GM18868 (cell line): ENCODE measurements around the gene NUDT7.

Experiments used
- ATAC-seq: cut with Tn5 transposase; IDR thresholded peaks from one replicate; pipeline ENCODE4 v1.9.1; 2021; ENCODE audit warnings: mild to moderate bottlenecking, moderate library complexity; ENCODE audit not compliant: unreplicated experiment

Gene NUDT7

GRCh38 chr16:77775911-77776909 lies 53.9 kb downstream of the NUDT7 start:
- ATAC-seq: no peak

DNA sequence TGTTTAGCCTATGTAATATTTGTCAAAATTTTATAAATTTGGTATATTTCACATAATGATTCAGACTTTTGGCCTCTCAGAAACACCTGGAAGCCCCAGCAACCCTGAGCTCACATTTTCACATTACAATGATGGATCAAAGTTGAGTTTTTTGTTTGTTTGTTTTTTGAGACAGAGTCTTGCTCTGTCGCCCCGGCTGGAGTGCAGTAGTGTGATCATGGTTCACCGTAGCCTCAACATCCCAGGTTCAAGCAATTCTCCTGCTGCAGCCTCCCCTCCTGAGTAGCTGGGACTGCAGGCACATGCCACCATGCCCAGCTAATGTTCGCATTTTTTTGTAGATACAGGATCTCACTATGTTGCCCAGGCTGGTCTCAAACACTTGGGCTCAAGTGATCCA lies 55.4 kb downstream of the NUDT7 start:
- no peak for ATAC-seq

GRCh38 chr16:77780378-77780837 lies 58.1 kb downstream of the NUDT7 start:
- no peak for ATAC-seq

DNA sequence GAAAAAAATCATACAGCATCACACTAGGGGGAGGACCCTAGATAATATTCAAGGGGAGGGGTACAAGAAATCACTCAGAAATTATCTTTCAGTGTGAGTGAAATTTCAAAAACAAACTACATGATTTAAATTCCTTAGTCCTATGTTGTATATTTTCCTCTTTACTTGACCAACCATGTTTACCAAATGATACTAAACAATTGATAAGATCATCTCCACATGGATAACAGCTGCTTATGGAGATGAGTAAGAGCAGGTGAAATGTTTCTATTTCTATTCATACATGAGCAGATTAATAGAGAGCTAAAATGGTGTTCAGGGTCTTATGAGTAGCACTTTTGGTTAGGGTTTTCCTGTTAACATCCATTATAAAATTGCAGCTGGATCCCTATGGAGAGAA lies 58.8 kb downstream of the NUDT7 start:
- no peak for ATAC-seq

DNA sequence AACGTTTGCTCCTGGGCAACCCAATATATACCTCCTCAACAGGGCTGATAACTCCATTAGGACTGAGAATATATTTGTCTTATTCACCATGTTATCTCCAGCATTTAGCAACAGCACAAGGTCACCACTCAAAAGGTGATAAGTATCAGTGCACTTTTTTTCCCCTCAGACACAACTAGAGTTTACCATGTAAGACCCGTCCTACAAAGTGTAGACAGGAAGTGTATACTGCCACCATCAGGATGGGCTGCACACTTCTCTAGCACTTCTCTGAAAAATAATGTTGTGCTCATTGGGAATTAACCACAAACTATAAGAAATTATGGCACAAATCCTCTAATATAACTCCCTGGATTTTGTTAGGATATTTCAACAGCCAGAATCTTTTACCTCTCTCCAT lies 60.4 kb downstream of the NUDT7 start:
- ATAC-seq: no peak

DNA sequence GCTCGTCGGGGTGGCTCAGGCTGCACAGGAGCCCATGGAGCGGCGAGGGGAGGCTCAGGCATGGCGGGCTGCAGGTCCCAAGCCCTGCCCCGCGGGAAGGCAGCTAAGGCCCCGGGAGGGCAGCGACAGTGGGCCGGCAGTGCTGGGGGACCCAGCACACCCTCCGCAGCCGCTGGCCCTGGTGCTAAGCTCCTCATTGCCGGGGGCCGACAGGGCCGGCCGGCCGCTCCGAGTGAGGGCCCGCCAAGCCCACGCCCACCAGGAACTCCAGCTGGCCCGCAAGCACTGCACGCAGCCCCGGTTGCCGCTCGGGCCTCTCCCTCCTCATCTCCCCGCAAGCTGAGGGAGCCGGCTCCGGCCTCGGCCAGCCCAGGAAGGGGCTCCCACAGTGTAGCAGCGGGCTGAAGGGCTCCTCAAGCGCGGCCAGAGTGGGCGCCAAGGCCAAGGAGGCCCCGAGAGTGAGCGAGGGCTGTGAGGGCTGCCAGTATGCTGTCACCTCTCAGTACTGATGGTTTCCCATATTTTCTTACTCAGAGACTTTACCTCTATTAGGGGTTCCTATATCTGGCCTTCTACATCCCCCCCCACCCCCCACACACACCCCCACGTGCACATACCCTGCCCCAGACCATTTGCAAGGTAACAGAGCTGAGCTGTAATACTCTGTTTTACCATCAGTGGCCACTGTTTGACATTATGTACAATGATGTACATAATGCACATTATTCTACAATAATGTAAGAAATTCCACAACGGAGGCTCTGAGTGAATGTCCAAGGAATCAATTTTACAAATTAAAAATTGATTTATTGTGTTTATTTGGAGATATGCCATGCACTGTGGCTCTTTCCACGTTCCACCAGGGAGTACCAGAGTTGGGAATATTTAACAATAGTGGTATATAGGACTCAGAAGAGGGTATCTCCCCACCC lies 62.4 kb downstream of the NUDT7 start:
- no peak for ATAC-seq

GRCh38 chr16:77785373-77785764 lies 63.1 kb downstream of the NUDT7 start:
- no peak for ATAC-seq

DNA sequence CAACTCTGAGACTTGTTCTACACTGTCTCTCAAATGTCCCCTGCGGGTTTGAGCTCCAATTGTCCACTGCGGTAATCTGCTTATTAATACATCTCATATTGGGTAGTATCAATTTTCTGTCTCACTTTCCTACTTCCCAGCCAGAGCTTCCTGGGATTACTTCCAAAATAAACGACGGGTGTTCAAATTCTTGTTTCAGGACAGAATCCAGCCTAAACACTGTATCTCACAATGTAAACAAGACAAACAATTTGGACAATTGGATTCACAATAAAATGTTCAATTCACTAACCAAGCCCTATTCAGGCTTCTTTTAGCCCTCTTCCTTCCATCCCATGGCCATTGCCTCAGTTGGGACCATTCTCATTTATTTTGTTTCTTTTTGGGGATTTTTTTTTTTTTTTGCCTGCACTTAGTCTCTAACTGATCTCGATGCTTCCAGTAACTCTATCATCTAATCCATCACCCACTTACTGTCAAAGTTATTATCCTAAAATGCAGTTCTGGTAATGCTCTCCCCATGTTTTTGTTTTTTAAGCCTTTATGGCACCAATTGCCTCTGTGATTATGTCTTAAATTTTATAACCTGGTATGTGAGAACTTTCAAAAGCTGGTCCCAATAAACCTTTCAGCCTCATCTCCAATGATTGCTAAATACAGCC lies 64.0 kb downstream of the NUDT7 start:
- ATAC-seq: no peak

- no peak for ATAC-seq
Observed at GRCh38 chr16:77787452-77787851, 65.1 kb downstream of the NUDT7 start.

- peak; percentile 67 for ATAC-seq
Observed at GRCh38 chr16:77788181-77789084, 66.1 kb downstream of the NUDT7 start, which contains the start of gene VAT1L. Gene VAT1L (plus strand): TSS chr16:77788564. CDS start chr16:77788683, 119 bp downstream.

DNA sequence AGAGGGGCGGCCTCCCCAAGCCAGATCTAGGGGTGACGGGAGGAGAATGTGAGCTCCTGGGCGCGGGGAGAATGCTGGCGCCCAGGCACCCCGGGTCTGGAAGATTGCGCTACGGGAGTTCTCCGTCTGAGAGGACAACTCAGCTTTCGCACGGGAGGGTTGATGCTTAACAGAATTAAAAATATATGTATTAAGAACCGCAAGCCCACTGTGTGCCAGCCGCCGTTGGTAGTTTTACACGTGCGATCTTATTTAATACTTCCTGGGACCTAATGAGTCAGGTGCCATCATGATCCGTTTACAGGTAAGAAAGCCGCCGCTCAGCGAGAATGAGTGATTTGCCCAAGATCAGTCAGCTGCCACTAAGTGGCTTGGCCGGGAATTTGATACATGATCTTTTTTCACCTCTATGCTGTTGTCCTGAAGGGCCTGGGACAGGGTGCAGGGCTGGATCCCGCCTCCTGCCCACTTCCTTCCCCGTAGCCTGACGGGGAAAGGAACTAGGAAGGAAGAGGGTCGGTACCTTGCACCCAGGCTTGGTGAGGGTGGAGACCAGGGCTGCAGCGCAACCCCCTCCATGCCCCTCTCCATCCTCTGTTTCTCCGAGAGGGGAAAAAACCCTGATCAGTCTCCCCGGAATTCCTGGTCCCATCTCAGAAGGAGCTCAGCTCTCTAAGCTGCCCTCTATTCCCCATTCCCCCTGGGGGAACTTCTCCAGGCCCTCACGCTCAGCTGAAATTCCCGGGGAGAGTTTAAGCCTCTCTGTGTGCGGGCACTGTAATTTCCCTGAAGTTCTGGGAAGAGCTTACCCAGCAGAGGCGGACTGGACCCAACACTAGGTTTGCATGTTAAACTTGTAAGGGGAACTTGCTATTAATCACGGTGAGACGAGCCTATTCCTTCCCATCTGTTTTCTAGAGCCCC lies 67.0 kb downstream of the NUDT7 start:
- ATAC-seq: no peak

DNA sequence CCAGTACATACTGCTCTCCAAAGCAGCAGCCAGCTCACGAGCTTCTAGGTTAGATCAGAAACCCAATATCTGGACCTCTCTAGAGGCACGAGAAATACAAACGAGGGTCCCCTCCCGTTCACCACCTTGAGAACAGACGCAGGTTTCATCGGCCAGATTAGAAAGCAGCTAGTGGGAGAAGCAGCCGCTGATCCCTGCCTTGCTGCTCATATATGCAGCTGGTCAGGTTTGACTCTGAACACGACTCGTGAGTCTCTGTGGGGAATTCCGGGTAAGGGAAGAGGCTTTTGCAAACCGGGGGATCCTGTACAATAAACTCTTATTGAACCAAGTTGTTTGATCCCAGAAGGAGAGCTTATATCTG lies 67.7 kb downstream of the NUDT7 start:
- no peak for ATAC-seq

- no peak for ATAC-seq
Observed at GRCh38 chr16:77790912-77791311, 68.6 kb downstream of the NUDT7 start.
